Stimulated activated CD4-positive, alpha-beta T cell treated with anti-CD3 and anti-CD28 coated beads, Interleukin-1b, Interleukin-23, amount 100 ng/mL, for 48 hours (primary cell): ENCODE measurements around the gene CLEC18C.
"Not testable (repeated sequence)": the region's sequence is repeated elsewhere in the genome, so short reads cannot be mapped to it uniquely, and the experiment has no call there.

ENCODE experiments used
- DNase-seq: peaks from one replicate; pipeline ENCODE4 v3.0.0-alpha.2; 2020

The CLEC18C gene

GRCh38 chr16:70218586-70218985, 45.0 kb downstream of the CLEC18C start:
- DNase-seq = not testable (repeated sequence)

GRCh38 chr16:70222574-70222973, 49.0 kb downstream of the CLEC18C start:
- DNase-seq = not testable (repeated sequence)

- DNase-seq = not testable (repeated sequence)
Measured at GRCh38 chr16:70223216-70223615, 49.6 kb downstream of the CLEC18C start.

GRCh38 chr16:70223971-70224513, 50.5 kb downstream of the CLEC18C start:
- DNase-seq = not testable (repeated sequence)

- DNase-seq = not testable (repeated sequence)
Measured at GRCh38 chr16:70224645-70225044, 51.1 kb downstream of the CLEC18C start.

- DNase-seq = not testable (repeated sequence)
Measured at GRCh38 chr16:70225430-70225829, 51.8 kb downstream of the CLEC18C start.

- not testable (repeated sequence) for DNase-seq
Measured at GRCh38 chr16:70226024-70226423, 52.4 kb downstream of the CLEC18C start.

- DNase-seq = not testable (repeated sequence)
Measured at GRCh38 chr16:70231831-70232230, 58.2 kb downstream of the CLEC18C start.
